K562 (cell line): ENCODE measurements around the gene MAN2B1. TPM values are rescaled to one million over a fixed set of nuclear protein-coding genes. Genes with fewer than 3 reads are reported as not detected.

Experiments used
- ARID1B ChIP-seq: fragments of 450-650 bp; IDR thresholded peaks from 2 replicates; pipeline ENCODE4 v1.6.1; 2016; ENCODE audit warnings: antibody characterized with exemption, mild to moderate bottlenecking, inconsistent platforms
- CREM ChIP-seq: IDR thresholded peaks from 2 replicates; pipeline ENCODE4 v1.6.1; 2014; ENCODE audit warnings: antibody characterized with exemption, low read depth
- E2F8 ChIP-seq: fragments of 450-650 bp; IDR thresholded peaks from 2 replicates; pipeline ENCODE4 v1.7.1; 2018; ENCODE audit warnings: mild to moderate bottlenecking, low read depth; ENCODE audit not compliant: partially characterized antibody
- EHMT2 ChIP-seq: fragments of 450-650 bp; IDR thresholded peaks from 2 replicates; pipeline ENCODE4 v1.6.1; 2018; ENCODE audit warnings: antibody characterized with exemption
- ILF3 ChIP-seq: fragments of 450-650 bp; IDR thresholded peaks from 2 replicates; pipeline ENCODE4 v1.6.1; 2018; ENCODE audit warnings: antibody characterized with exemption, mild to moderate bottlenecking, moderate library complexity, borderline replicate concordance
- ILK ChIP-seq: fragments of 450-650 bp; IDR thresholded peaks from 2 replicates; pipeline ENCODE4 v1.6.1; 2016; ENCODE audit warnings: missing genetic modification characterization, low read depth, mild to moderate bottlenecking, missing compliant biosample characterization, moderate library complexity, borderline replicate concordance
- MAZ ChIP-seq, 2 experiments: fragments of 450-650 bp in 1 of 2; sonication (generic) in 1 of 2; formaldehyde crosslinking; IDR thresholded peaks in 1 of 2; conservative IDR thresholded peaks in 1 of 2; 2 replicates each; pipeline versions ENCODE4 v1.4.0 to v1.5.0; 2020; ENCODE audit warnings: mild to moderate bottlenecking in 1 of 2, missing genetic modification reagents in 1 of 2
- MTA1 ChIP-seq: fragments of 450-650 bp; IDR thresholded peaks from 2 replicates; pipeline ENCODE4 v1.6.1; 2017; ENCODE audit warnings: borderline replicate concordance
- MTF1 ChIP-seq: fragments of 250-450 bp; sonication (Bioruptor Pico); IDR thresholded peaks from 2 replicates; pipeline ENCODE4 v1.9.0; 2021; ENCODE audit warnings: moderate library complexity, mild to moderate bottlenecking, inconsistent platforms, borderline replicate concordance
- PHF20 ChIP-seq: fragments of 450-650 bp; IDR thresholded peaks from 2 replicates; pipeline ENCODE4 v1.6.1; 2018; ENCODE audit not compliant: partially characterized antibody
- POLR2G ChIP-seq: fragments of 200-400 bp; formaldehyde crosslinking; IDR thresholded peaks from 2 replicates; pipeline ENCODE4 v1.6.1; 2017; ENCODE audit warnings: low read depth, mild to moderate bottlenecking, antibody characterized with exemption, low read length, moderate library complexity
- PPARD ChIP-seq: fragments of 250-450 bp; sonication (Bioruptor Pico); IDR thresholded peaks from 2 replicates; pipeline ENCODE4 v1.8.0; 2022; ENCODE audit warnings: inconsistent platforms, mild to moderate bottlenecking, moderate library complexity
- SMARCB1 ChIP-seq: IDR thresholded peaks from 2 replicates; pipeline ENCODE4 v1.6.1; 2011; ENCODE audit warnings: improper control_type of control experiment, low read depth; ENCODE audit not compliant: insufficient read length
- SRSF3 ChIP-seq: fragments of 200-400 bp; formaldehyde crosslinking; IDR thresholded peaks from 2 replicates; pipeline ENCODE4 v1.6.1; 2016; ENCODE audit warnings: mild to moderate bottlenecking, low read length, moderate library complexity; ENCODE audit not compliant: insufficient read depth
- TAF1 ChIP-seq: IDR thresholded peaks from 2 replicates; pipeline ENCODE4 v1.6.1; 2011; ENCODE audit warnings: mild to moderate bottlenecking, low read length, moderate library complexity; ENCODE audit not compliant: insufficient read depth, control insufficient read depth, severe bottlenecking; ENCODE audit errors: extremely low read depth
- TCF3 ChIP-seq: sonication (generic); formaldehyde crosslinking; IDR thresholded peaks from 2 replicates; pipeline ENCODE4 v1.4.0; 2020; ENCODE audit warnings: mild to moderate bottlenecking, missing genetic modification reagents
- TEAD1 ChIP-seq, 2 experiments: fragments of 450-650 bp in 1 of 2; sonication (generic) in 1 of 2; formaldehyde crosslinking; IDR thresholded peaks; 2 replicates each; pipeline versions ENCODE4 v1.4.0 to v1.8.0; 2020 to 2022; ENCODE audit warnings: mild to moderate bottlenecking in 2 of 2, missing genetic modification reagents in 1 of 2
- TFAP4 ChIP-seq: sonication (generic); formaldehyde crosslinking; IDR thresholded peaks from 2 replicates; pipeline ENCODE4 v1.8.0; 2022; ENCODE audit warnings: missing genetic modification reagents, mild to moderate bottlenecking, moderate library complexity, borderline replicate concordance
- WHSC1 ChIP-seq: IDR thresholded peaks from one replicate; pipeline ENCODE4 v1.6.1; 2012; ENCODE audit warnings: low read length, control low read depth, inconsistent platforms
- ZBTB26 ChIP-seq: fragments of 450-650 bp; formaldehyde crosslinking; IDR thresholded peaks from 2 replicates; pipeline ENCODE4 v1.4.0; 2022; ENCODE audit warnings: missing genetic modification characterization
- ZKSCAN1 ChIP-seq: fragments of 150-350 bp; IDR thresholded peaks from 2 replicates; pipeline ENCODE4 v1.6.1; 2016; ENCODE audit warnings: low read depth, low read length
- ZKSCAN3 ChIP-seq: fragments of 250-450 bp; sonication (Bioruptor Pico); IDR thresholded peaks from 2 replicates; pipeline ENCODE4 v1.4.0; 2020
- ZNF175 ChIP-seq: fragments of 200-800 bp; sonication (Bioruptor generic); IDR thresholded peaks from 2 replicates; pipeline ENCODE4 v1.6.1; 2016; ENCODE audit warnings: low read depth, mild to moderate bottlenecking, missing genetic modification characterization, missing compliant biosample characterization
- ZNF668 ChIP-seq: fragments of 250-450 bp; sonication (Bioruptor Pico); IDR thresholded peaks from 2 replicates; pipeline ENCODE4 v1.8.0; 2022; ENCODE audit warnings: mild to moderate bottlenecking, inconsistent platforms
- ZNF766 ChIP-seq: fragments of 200-800 bp; sonication (Bioruptor generic); conservative IDR thresholded peaks from 2 replicates; pipeline ENCODE4 v1.6.1; 2016; ENCODE audit warnings: missing genetic modification characterization, missing compliant biosample characterization
- polyA plus RNA-seq, 8 experiments: library from polyadenylated mRNA; depleted of rRNA in 4 of 8; stranded (reverse) in 5 of 8; unstranded in 3 of 8; fragments of >200 nt; fragmentation: Nextera tagmentation in 2 of 8; fragmentation: Illumina TruSeq in 1 of 8; extraction: Ambion mirVana in 2 of 8; extraction: Trizol in 1 of 8; gene quantifications; 2 replicates each; pipeline versions ENCODE4 v1.2.1 to v1.2.3, GENCODE V29; 2011 to 2014; ENCODE audit warnings: inconsistent platforms in 1 of 8, missing spikeins in 1 of 8
- total RNA-seq, 7 experiments: library from RNA; depleted of rRNA in 6 of 7; stranded (reverse); fragments of >200 nt in 6 of 7; fragmentation: Illumina TruSeq in 2 of 7; extraction: Trizol in 2 of 7; gene quantifications; 2 replicates each; pipeline versions ENCODE4 v1.2.1 to v1.2.3, GENCODE V29; 2011 to 2021; ENCODE audit warnings: low replicate concordance in 1 of 7

Gene MAN2B1
- total and polyA plus RNA-seq, 9 of the 15 experiments (the other 6 are each of a cell fraction or from before 2014, with no cell fraction given) = 0.59 to 33.8 (median 11.4) TPM

- TF ChIP-seq ZNF175 (CRISPR knock-in tag) = no peak
- TF ChIP-seq ZNF668 (CRISPR knock-in tag) = no peak
- no peak for TF ChIP-seq SMARCB1
- no peak for TF ChIP-seq WHSC1
- no peak for TF ChIP-seq MTF1 (CRISPR knock-in tag)
- TF ChIP-seq ARID1B = no peak
- no peak for TF ChIP-seq TFAP4 (CRISPR knock-in tag)
- TF ChIP-seq ILF3 = no peak; the same call in 1 of the 2 replicates
- TF ChIP-seq ZKSCAN3 (CRISPR knock-in tag) = no peak
- TF ChIP-seq PPARD (CRISPR knock-in tag) = no peak
- no peak for TF ChIP-seq SRSF3
- TF ChIP-seq CREM = no peak
- TF ChIP-seq TCF3 (CRISPR knock-in tag) = no peak
- TF ChIP-seq ZKSCAN1 = no peak
- TF ChIP-seq ZBTB26 (CRISPR knock-in tag) = no peak
- TF ChIP-seq TEAD1 (CRISPR knock-in tag; IDR thresholded peaks at IDR 0.05) = no peak; a peak in 1 of 4 replicates
- no peak for TF ChIP-seq PHF20
- 0 out of 4 replicates have a peak, but pooled peaks of 1 of the 2 experiments have one; percentile 27 for TF ChIP-seq MAZ (CRISPR knock-in tag; conservative IDR thresholded peaks at IDR 0.05 in 1 of 2, IDR thresholded peaks at IDR 0.05 in 1 of 2)
- peak; percentile 60 for TF ChIP-seq POLR2G
- no peak for TF ChIP-seq TAF1
- TF ChIP-seq ZNF766 = no peak
- TF ChIP-seq ILK (tag) = no peak
- no peak for TF ChIP-seq EHMT2
- TF ChIP-seq E2F8 = no peak
- TF ChIP-seq MTA1 = no peak
These were observed 3.8 kb upstream of the MAN2B1 start (continued) for GRCh38 chr19:12670159-12670928.
